Measurements from ENCODE around the gene LGALS12.
A peak's percentile ranks its signal among the peaks of the same experiment; 100 is the strongest.

Gene LGALS12, protein sequence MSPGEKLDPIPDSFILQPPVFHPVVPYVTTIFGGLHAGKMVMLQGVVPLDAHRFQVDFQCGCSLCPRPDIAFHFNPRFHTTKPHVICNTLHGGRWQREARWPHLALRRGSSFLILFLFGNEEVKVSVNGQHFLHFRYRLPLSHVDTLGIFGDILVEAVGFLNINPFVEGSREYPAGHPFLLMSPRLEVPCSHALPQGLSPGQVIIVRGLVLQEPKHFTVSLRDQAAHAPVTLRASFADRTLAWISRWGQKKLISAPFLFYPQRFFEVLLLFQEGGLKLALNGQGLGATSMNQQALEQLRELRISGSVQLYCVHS

DNA sequence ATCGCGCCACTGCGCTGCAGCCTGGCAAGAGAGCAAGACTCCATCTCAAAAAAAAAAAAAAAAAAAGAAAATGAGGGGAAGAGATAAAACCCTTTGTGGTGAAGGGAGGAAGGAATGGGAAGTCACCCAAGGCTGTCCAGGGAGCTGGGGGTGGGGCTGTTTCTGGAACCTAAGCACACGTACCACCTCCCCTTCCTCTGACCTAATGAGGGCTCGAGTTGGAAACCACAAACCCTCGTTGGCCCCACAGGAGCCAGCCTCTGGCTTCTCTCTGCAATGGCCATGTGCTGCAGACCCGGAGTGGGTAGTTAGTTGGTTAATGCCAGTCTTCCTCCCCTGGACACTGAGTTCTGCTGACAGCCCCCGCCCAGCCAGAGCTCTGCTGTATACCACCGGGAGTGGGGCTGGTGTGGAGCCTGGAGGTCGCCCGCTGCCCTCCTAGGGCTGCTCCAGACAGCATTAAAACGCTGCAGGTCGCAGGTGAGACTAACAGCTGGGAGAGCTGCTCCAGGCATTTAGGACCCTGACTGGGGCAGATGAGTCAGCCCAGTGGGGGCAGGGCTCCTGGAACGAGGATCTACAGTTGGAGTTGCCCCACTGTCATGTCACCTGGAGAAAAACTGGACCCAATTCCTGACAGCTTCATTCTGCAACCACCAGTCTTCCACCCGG, at the start of gene LGALS12:
LGALS12 (plus strand) TSS at position 228 of the 672 bp plus-strand sequence; CDS start at position 603, 375 bp downstream.
- no peaks in the 10 kb centered on the region for H4K20me1 ChIP-seq (ENCODE audit: insufficient read depth, low read length)
- H3K36me3 ChIP-seq (ENCODE audit: insufficient read depth, low read length): no peaks in the 10 kb centered on the region
- no peak for TF ChIP-seq EZH2 (IDR thresholded peaks at IDR 0.05; ENCODE audit: borderline replicate concordance, low read depth, low read length, severe bottlenecking)
- no peak within 1 kb of the TSS for H3K27ac ChIP-seq (ENCODE audit: low read length)
- H3K79me2 ChIP-seq (ENCODE audit: insufficient read depth, low read length): no peaks in the 10 kb centered on the region
- peak; percentile 39; the same call in 1 of the 3 replicates for ATAC-seq (ENCODE audit: insufficient read depth, low read depth)
- no peaks in the 10 kb centered on the region for H3K4me1 ChIP-seq (ENCODE audit: insufficient read depth, low read length)
- H3K9ac ChIP-seq (ENCODE audit: low read depth, low read length): no peak within 1 kb of the TSS
- H3K4me2 ChIP-seq (ENCODE audit: insufficient read depth, low read length): no peak within 1 kb of the TSS
- no peak within 1 kb of the TSS for H2AFZ ChIP-seq (ENCODE audit: low read depth, low read length)
- H3K9me3 ChIP-seq (ENCODE audit: insufficient read depth, low read length, severe bottlenecking): no peaks in the 10 kb centered on the region
- no peak within 1 kb of the TSS for H3K4me3 ChIP-seq (ENCODE audit: low read depth in 1 of 2, low read length in 2 of 2)
- no peaks in the 10 kb centered on the region for H3K27me3 ChIP-seq (ENCODE audit: insufficient read depth, low read length, poor library complexity)
- peak; percentile 13 for DNase-seq

- no peak overlapping the region for H3K27ac ChIP-seq (ENCODE audit: low read length)
- no peak for DNase-seq
- H3K4me2 ChIP-seq (ENCODE audit: insufficient read depth, low read length): no peak overlapping the region
- ATAC-seq (ENCODE audit: insufficient read depth, low read depth): no peak
- H3K27me3 ChIP-seq (ENCODE audit: insufficient read depth, low read length, poor library complexity): peaks cover 5% of the 10 kb centered on the region
- no peaks in the 10 kb centered on the region for H3K9me3 ChIP-seq (ENCODE audit: insufficient read depth, low read length, severe bottlenecking)
- H2AFZ ChIP-seq (ENCODE audit: low read depth, low read length): no peak overlapping the region
- no peak overlapping the region for H3K9ac ChIP-seq (ENCODE audit: low read depth, low read length)
- no peak overlapping the region for H3K4me3 ChIP-seq (ENCODE audit: low read depth in 1 of 2, low read length in 2 of 2)
- no peaks in the 10 kb centered on the region for H3K79me2 ChIP-seq (ENCODE audit: insufficient read depth, low read length)
- H3K4me1 ChIP-seq (ENCODE audit: insufficient read depth, low read length): no peaks in the 10 kb centered on the region
- H4K20me1 ChIP-seq (ENCODE audit: insufficient read depth, low read length): no peaks in the 10 kb centered on the region
- no peaks in the 10 kb centered on the region for H3K36me3 ChIP-seq (ENCODE audit: insufficient read depth, low read length)
- TF ChIP-seq, protein P1, sequence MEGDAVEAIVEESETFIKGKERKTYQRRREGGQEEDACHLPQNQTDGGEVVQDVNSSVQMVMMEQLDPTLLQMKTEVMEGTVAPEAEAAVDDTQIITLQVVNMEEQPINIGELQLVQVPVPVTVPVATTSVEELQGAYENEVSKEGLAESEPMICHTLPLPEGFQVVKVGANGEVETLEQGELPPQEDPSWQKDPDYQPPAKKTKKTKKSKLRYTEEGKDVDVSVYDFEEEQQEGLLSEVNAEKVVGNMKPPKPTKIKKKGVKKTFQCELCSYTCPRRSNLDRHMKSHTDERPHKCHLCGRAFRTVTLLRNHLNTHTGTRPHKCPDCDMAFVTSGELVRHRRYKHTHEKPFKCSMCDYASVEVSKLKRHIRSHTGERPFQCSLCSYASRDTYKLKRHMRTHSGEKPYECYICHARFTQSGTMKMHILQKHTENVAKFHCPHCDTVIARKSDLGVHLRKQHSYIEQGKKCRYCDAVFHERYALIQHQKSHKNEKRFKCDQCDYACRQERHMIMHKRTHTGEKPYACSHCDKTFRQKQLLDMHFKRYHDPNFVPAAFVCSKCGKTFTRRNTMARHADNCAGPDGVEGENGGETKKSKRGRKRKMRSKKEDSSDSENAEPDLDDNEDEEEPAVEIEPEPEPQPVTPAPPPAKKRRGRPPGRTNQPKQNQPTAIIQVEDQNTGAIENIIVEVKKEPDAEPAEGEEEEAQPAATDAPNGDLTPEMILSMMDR (IDR thresholded peaks at IDR 0.05; ENCODE audit: borderline replicate concordance, extremely low read depth, low read length, poor library complexity, severe bottlenecking): no peak
- no peak for TF ChIP-seq EZH2 (IDR thresholded peaks at IDR 0.05; ENCODE audit: borderline replicate concordance, low read depth, low read length, severe bottlenecking)
Observed at GRCh38 chr11:63459586-63459985, 46.3 kb upstream of the LGALS12 start.

DNA sequence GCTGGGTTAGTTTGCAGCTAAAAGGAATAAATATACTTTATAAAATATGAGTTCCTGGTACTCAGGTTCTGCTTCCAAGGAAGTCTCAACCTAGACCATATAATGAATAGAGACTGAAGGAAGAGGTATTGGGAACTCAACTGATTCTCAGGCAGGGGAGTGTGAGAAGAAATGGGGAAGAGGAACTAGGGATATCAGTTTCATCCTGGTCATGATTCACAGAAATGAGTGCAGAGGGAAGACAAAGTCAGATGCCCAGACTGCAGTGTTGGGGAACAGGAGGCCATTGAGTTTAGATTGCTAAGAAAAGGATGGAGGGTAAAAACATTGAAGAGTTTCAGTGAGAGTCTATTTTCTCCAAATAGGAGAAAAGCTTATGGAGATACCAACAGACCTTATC, 43.7 kb upstream of the LGALS12 start:
- Histone ChIP-seq H3K4me1 (ENCODE audit: insufficient read depth, low read length) (no peaks in the 10 kb centered on the region), H3K36me3 (ENCODE audit: insufficient read depth, low read length) (no peaks in the 10 kb centered on the region), H2AFZ (ENCODE audit: low read depth, low read length) (no peak overlapping the region), H3K27ac (ENCODE audit: low read length) (no peak overlapping the region), H3K79me2 (ENCODE audit: insufficient read depth, low read length) (no peaks in the 10 kb centered on the region), H3K9me3 (ENCODE audit: insufficient read depth, low read length, severe bottlenecking) (no peaks in the 10 kb centered on the region), H3K27me3 (ENCODE audit: insufficient read depth, low read length, poor library complexity) (peaks cover 5% of the 10 kb centered on the region), H4K20me1 (ENCODE audit: insufficient read depth, low read length) (no peaks in the 10 kb centered on the region), H3K4me2 (ENCODE audit: insufficient read depth, low read length) (no peak overlapping the region), H3K4me3 (ENCODE audit: low read depth in 1 of 2, low read length in 2 of 2) (no peak overlapping the region), H3K9ac (ENCODE audit: low read depth, low read length) (no peak overlapping the region)
- no peak for DNase-seq
- no peak for ATAC-seq (ENCODE audit: insufficient read depth, low read depth)
- TF ChIP-seq EZH2 (IDR thresholded peaks at IDR 0.05; ENCODE audit: borderline replicate concordance, low read depth, low read length, severe bottlenecking): no peak
- TF ChIP-seq, protein P1 (IDR thresholded peaks at IDR 0.05; ENCODE audit: borderline replicate concordance, extremely low read depth, low read length, poor library complexity, severe bottlenecking): no peak

DNA sequence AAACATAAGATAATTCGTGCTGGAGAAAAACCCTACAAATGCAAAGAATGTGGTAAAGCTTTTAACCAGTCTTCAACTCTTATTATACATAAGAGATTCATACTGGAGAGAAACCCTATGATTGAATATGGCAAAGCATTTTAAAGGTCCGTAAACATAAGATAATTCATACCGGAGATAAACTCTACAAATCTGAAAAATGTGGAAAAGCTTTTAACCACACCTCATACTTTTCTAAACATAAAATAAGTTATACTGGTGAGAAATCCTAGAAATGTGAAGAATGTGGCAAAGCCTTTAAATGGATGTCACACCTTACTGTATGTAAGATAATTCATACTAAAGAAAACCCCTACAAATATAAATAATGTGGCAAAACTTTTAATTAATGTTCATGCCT, 35.6 kb upstream of the LGALS12 start:
- Histone ChIP-seq H3K9ac (ENCODE audit: low read depth, low read length) (no peak overlapping the region), H2AFZ (ENCODE audit: low read depth, low read length) (no peak overlapping the region), H3K9me3 (ENCODE audit: insufficient read depth, low read length, severe bottlenecking) (no peaks in the 10 kb centered on the region), H3K36me3 (ENCODE audit: insufficient read depth, low read length) (no peaks in the 10 kb centered on the region), H3K79me2 (ENCODE audit: insufficient read depth, low read length) (no peaks in the 10 kb centered on the region), H3K4me3 (ENCODE audit: low read depth in 1 of 2, low read length in 2 of 2) (no peak overlapping the region), H3K4me2 (ENCODE audit: insufficient read depth, low read length) (no peak overlapping the region), H3K4me1 (ENCODE audit: insufficient read depth, low read length) (no peaks in the 10 kb centered on the region), H4K20me1 (ENCODE audit: insufficient read depth, low read length) (no peaks in the 10 kb centered on the region), H3K27ac (ENCODE audit: low read length) (no peak overlapping the region), H3K27me3 (ENCODE audit: insufficient read depth, low read length, poor library complexity) (peaks cover 12% of the 10 kb centered on the region)
- TF ChIP-seq EZH2 (IDR thresholded peaks at IDR 0.05; ENCODE audit: borderline replicate concordance, low read depth, low read length, severe bottlenecking): no peak
- TF ChIP-seq, protein P1 (IDR thresholded peaks at IDR 0.05; ENCODE audit: borderline replicate concordance, extremely low read depth, low read length, poor library complexity, severe bottlenecking): no peak
- DNase-seq (no peak), ATAC-seq (ENCODE audit: insufficient read depth, low read depth) (no peak)

Data from DND-41 (cell line).